Tibial artery (tissue), 4 donors: ENCODE results near the gene EIF4EBP2.

Experiments
- DNase-seq, 2 donors: peaks; one replicate each; pipeline ENCODE4 v3.0.0-alpha.2; 2019
- H3K27ac ChIP-seq, 2 donors: fragments of 200-600 bp; sonication (generic) in 1 of 2; 1 replicate in 1 of 2; 2 replicates in 1 of 2; pipeline ENCODE4 v1.5.1; 2018 to 2019; ENCODE audit warnings: mild to moderate bottlenecking in 1 of 2
- H3K27me3 ChIP-seq, 2 donors: fragments of 200-600 bp; sonication (generic) in 1 of 2; one replicate each; pipeline versions ENCODE4 v1.5.1 to v1.6.0; 2016 to 2019
- H3K36me3 ChIP-seq, 3 donors: fragments of 200-600 bp; sonication (generic) in 2 of 3; one replicate each; pipeline ENCODE4 v1.5.1; 2016 to 2019; ENCODE audit warnings: mild to moderate bottlenecking in 2 of 3
- H3K4me1 ChIP-seq, 4 donors: fragments of 200-600 bp; sonication (generic) in 2 of 4; 1 replicate in 3 of 4; 2 replicates in 1 of 4; pipeline ENCODE4 v1.5.1; 2016 to 2019
- H3K4me3 ChIP-seq, 2 donors: fragments of 200-600 bp; sonication (generic) in 1 of 2; 1 replicate in 1 of 2; 2 replicates in 1 of 2; pipeline ENCODE4 v1.5.1; 2018 to 2019; ENCODE audit warnings: mild to moderate bottlenecking in 2 of 2
- H3K9me3 ChIP-seq, 3 donors: fragments of 200-600 bp; sonication (generic) in 1 of 3; one replicate each; pipeline ENCODE4 v1.5.1; 2016 to 2019
- CTCF ChIP-seq, 2 experiments: fragments of 200-600 bp in 1 of 2; fragments of 450-650 bp in 1 of 2; IDR thresholded peaks; one replicate each; pipeline ENCODE4 v1.5.1; 2017 to 2019; ENCODE audit warnings: antibody characterized with exemption in 2 of 2, mild to moderate bottlenecking in 1 of 2, moderate library complexity in 1 of 2
- intact Hi-C: fragments of 100-400 bp; cut with DNase I; formaldehyde crosslinking; loops from one replicate; pipeline ENCODE4 v1.15.0; 2023; ENCODE audit warnings: low total_unique reads

The EIF4EBP2 gene

GRCh38 chr10:70364772-70365091, 39.2 kb upstream of the EIF4EBP2 start:
- no peak for TF ChIP-seq CTCF (IDR thresholded peaks at IDR 0.05)
- DNase-seq: no peak
- Histone ChIP-seq H3K27me3 (no peaks in the 10 kb centered on the region), H3K4me1 (peaks cover 0 to 19% (median 14%) of the 10 kb centered on the region in 4 donors), H3K9me3 (no peaks in the 10 kb centered on the region), H3K27ac (peak overlapping the region; percentile 80 to 94), H3K4me3 (peak overlapping the region in 1 of 2 donors; percentile 33), H3K36me3 (no peaks in the 10 kb centered on the region)
- intact Hi-C loops: loop anchor here (2.0 kb wide), 1 partner anchor 142 kb away; no protein-coding TSS in a partner anchor

GRCh38 chr10:70367195-70367796, 36.6 kb upstream of the EIF4EBP2 start:
- H3K9me3 ChIP-seq: no peaks in the 10 kb centered on the region
- no peaks in the 10 kb centered on the region for H3K36me3 ChIP-seq
- no peak overlapping the region for H3K27ac ChIP-seq
- DNase-seq: peak in 1 of 2 donors; percentile 11
- H3K4me1 ChIP-seq: peaks cover 0 to 19% (median 14%) of the 10 kb centered on the region in 4 donors
- no peak overlapping the region for H3K4me3 ChIP-seq
- no peak for TF ChIP-seq CTCF (IDR thresholded peaks at IDR 0.05)
- intact Hi-C loops: no loop called here
- H3K27me3 ChIP-seq: no peaks in the 10 kb centered on the region

- no peak overlapping the region for H3K27ac ChIP-seq
- H3K4me1 ChIP-seq: peaks cover 0 to 10% (median 6%) of the 10 kb centered on the region in 4 donors
- H3K9me3 ChIP-seq: no peaks in the 10 kb centered on the region
- TF ChIP-seq CTCF (IDR thresholded peaks at IDR 0.05): no peak
- H3K27me3 ChIP-seq: no peaks in the 10 kb centered on the region
- peak in 1 of 2 donors; percentile 3 for DNase-seq
- no peaks in the 10 kb centered on the region for H3K36me3 ChIP-seq
- intact Hi-C loops: no loop called here
- H3K4me3 ChIP-seq: no peak overlapping the region
Observed at GRCh38 chr10:70368774-70369482, 35.0 kb upstream of the EIF4EBP2 start.

GRCh38 chr10:70369498-70370018, 34.4 kb upstream of the EIF4EBP2 start:
- no peaks in the 10 kb centered on the region for H3K9me3 ChIP-seq
- H3K4me3 ChIP-seq: no peak overlapping the region

GRCh38 chr10:70370766-70371165, 33.2 kb upstream of the EIF4EBP2 start:
- no peaks in the 10 kb centered on the region for H3K9me3 ChIP-seq
- TF ChIP-seq CTCF (IDR thresholded peaks at IDR 0.05): no peak
- H3K4me1 ChIP-seq: peaks cover 0 to 6% (median 0%) of the 10 kb centered on the region in 4 donors
- no peak overlapping the region for H3K27ac ChIP-seq
- intact Hi-C loops: no loop called here
- H3K36me3 ChIP-seq: peaks cover 0 to 9% (median 0%) of the 10 kb centered on the region in 3 donors
- DNase-seq: no peak
- no peaks in the 10 kb centered on the region for H3K27me3 ChIP-seq
- no peak overlapping the region for H3K4me3 ChIP-seq

More at GRCh38 chr10:70369498-70370018, 34.4 kb upstream of the EIF4EBP2 start:
- DNase-seq: peak in 1 of 2 donors; percentile 2
- Histone ChIP-seq H3K27ac (no peak overlapping the region), H3K27me3 (no peaks in the 10 kb centered on the region), H3K36me3 (no peaks in the 10 kb centered on the region), H3K4me1 (peaks cover 0 to 6% (median 1%) of the 10 kb centered on the region in 4 donors)
- intact Hi-C loops: no loop called here
- TF ChIP-seq CTCF (IDR thresholded peaks at IDR 0.05): no peak
